H1 (cell line): ENCODE data around the gene CDKN2AIP. TPM values are rescaled to one million over a fixed set of nuclear protein-coding genes. Genes with fewer than 3 reads are reported as not detected.

Experiments used
- CTCF ChIA-PET: fragments of 300-600 bp; sonication (Branson Sonifier 250); formaldehyde crosslinking; loops from one replicate; lab custom pipeline; 2021; ENCODE audit not compliant: partially characterized antibody; lab: Charles Lee
- POLR2A ChIA-PET: fragments of 300-600 bp; sonication (Branson Sonifier 250); formaldehyde crosslinking; loops from one replicate; lab custom pipeline; 2021; ENCODE audit warnings: inconsistent platforms; ENCODE audit not compliant: partially characterized antibody; lab: Charles Lee
- DNase-seq, 2 experiments: peaks; one replicate each; pipeline versions ENCODE4 v3.0.0 to v3.0.0-alpha.2; 2010 to 2022; ENCODE audit warnings: low spot score in 2 of 2, low read depth in 1 of 2, mixed read lengths in 1 of 2
- FAIRE-seq: peaks from 2 replicates; lab custom pipeline; 2011; peaks lifted over from hg19 to GRCh38; lab: Jason Lieb, UNC
- H2AFZ ChIP-seq: 2 replicates; pipeline ENCODE4 v1.8.1; 2012; ENCODE audit warnings: low read length, inconsistent platforms
- H2AK5ac ChIP-seq: 2 replicates; pipeline ENCODE4 v1.6.1; 2013; ENCODE audit warnings: low read depth, low read length
- H2BK120ac ChIP-seq: replicated peaks from 2 replicates; pipeline ENCODE3; 2013; ENCODE audit warnings: low read depth, low read length, inconsistent platforms
- H2BK12ac ChIP-seq: 2 replicates; pipeline ENCODE4 v1.6.1; 2013; ENCODE audit warnings: low read depth, low read length
- H2BK15ac ChIP-seq: 2 replicates; pipeline ENCODE4 v1.6.1; 2013; ENCODE audit warnings: low read length
- H2BK20ac ChIP-seq: 2 replicates; pipeline ENCODE4 v1.6.1; 2013; ENCODE audit warnings: low read length
- H2BK5ac ChIP-seq: 2 replicates; pipeline ENCODE4 v1.6.1; 2013; ENCODE audit warnings: low read depth, low read length
- H3K14ac ChIP-seq: 2 replicates; pipeline ENCODE4 v1.6.1; 2013; ENCODE audit warnings: inconsistent platforms; ENCODE audit not compliant: insufficient read length
- H3K18ac ChIP-seq: 2 replicates; pipeline ENCODE4 v1.6.1; 2013; ENCODE audit warnings: low read length; ENCODE audit errors: extremely low read depth
- H3K23ac ChIP-seq: 2 replicates; pipeline ENCODE4 v1.6.1; 2013; ENCODE audit warnings: inconsistent platforms; ENCODE audit not compliant: insufficient read length
- H3K23me2 ChIP-seq: 2 replicates; pipeline ENCODE4 v1.6.1; 2013; ENCODE audit warnings: low read depth, low read length
- H3K27ac ChIP-seq: 2 replicates; pipeline ENCODE4 v1.6.1; 2011; ENCODE audit warnings: low read depth, low read length, inconsistent platforms
- H3K27me3 ChIP-seq, 4 experiments: replicated peaks in 1 of 4; 1 replicate in 1 of 4; 2 replicates in 3 of 4; pipeline versions ENCODE4 v1.6.1 to v1.8.1; 2011 to 2013; ENCODE audit warnings: low read length in 3 of 4, mild to moderate bottlenecking in 3 of 4, inconsistent platforms in 2 of 4, mixed read lengths in 2 of 4, moderate library complexity in 1 of 4; ENCODE audit not compliant: control insufficient read depth in 3 of 4, insufficient read depth in 3 of 4; ENCODE audit errors: extremely low read depth in 1 of 4
- H3K36me3 ChIP-seq, 4 experiments: 2 replicates each; pipeline versions ENCODE4 v1.6.1 to v1.8.1; 2011 to 2013; ENCODE audit warnings: mild to moderate bottlenecking in 4 of 4, low read length in 3 of 4, moderate library complexity in 2 of 4, control low read depth in 1 of 4, inconsistent platforms in 1 of 4; ENCODE audit not compliant: insufficient read depth in 4 of 4, control insufficient read depth in 2 of 4
- H3K4ac ChIP-seq: replicated peaks from 2 replicates; pipeline ENCODE3; 2013; ENCODE audit warnings: low read length, low read depth, mixed read lengths, inconsistent platforms; ENCODE audit not compliant: insufficient read length
- H3K4me1 ChIP-seq, 4 experiments: replicated peaks in 1 of 4; 1 replicate in 1 of 4; 2 replicates in 3 of 4; pipeline versions ENCODE4 v1.6.1 to v1.8.1; 2011 to 2013; ENCODE audit warnings: low read length in 3 of 4, inconsistent platforms in 2 of 4, mixed read lengths in 1 of 4; ENCODE audit not compliant: insufficient read depth in 4 of 4, control insufficient read depth in 3 of 4
- H3K4me2 ChIP-seq, 2 experiments: 2 replicates each; pipeline versions ENCODE4 v1.6.1 to v1.8.1; 2011 to 2013; ENCODE audit warnings: low read depth in 2 of 2, low read length in 2 of 2, control low read depth in 1 of 2, inconsistent platforms in 1 of 2, mild to moderate bottlenecking in 1 of 2; ENCODE audit not compliant: insufficient read depth in 1 of 2
- H3K4me3 ChIP-seq, 4 experiments: fragments of 200-600, 300-600 bp in 1 of 4; sonication (generic), shearing (Covaris generic), sonication (Bioruptor Twin) in 1 of 4; 2 replicates each; pipeline versions ENCODE4 v1.5.1 to v1.8.1; 2011 to 2016; ENCODE audit warnings: low read length in 4 of 4, low read depth in 3 of 4, control low read depth in 2 of 4, inconsistent platforms in 2 of 4, mild to moderate bottlenecking in 2 of 4, mixed read lengths in 1 of 4, moderate library complexity in 1 of 4; ENCODE audit not compliant: insufficient read depth in 2 of 4; ENCODE audit errors: extremely low read depth in 1 of 4
- H3K56ac ChIP-seq: replicated peaks from 2 replicates; pipeline ENCODE3; 2013; ENCODE audit warnings: low read depth, mild to moderate bottlenecking, mixed read lengths, low read length, inconsistent platforms; ENCODE audit not compliant: insufficient read length
- H3K79me1 ChIP-seq: 2 replicates; pipeline ENCODE4 v1.6.1; 2013; ENCODE audit warnings: low read depth, low read length, control low read depth
- H3K79me2 ChIP-seq, 2 experiments: 2 replicates each; pipeline versions ENCODE4 v1.6.1 to v1.8.1; 2012 to 2013; ENCODE audit warnings: low read length in 2 of 2, mild to moderate bottlenecking in 2 of 2, inconsistent platforms in 1 of 2; ENCODE audit not compliant: insufficient read depth in 2 of 2, control insufficient read depth in 1 of 2
- H3K9ac ChIP-seq, 4 experiments: replicated peaks in 1 of 4; 1 replicate in 1 of 4; 2 replicates in 3 of 4; pipeline versions ENCODE4 v1.6.1 to v1.8.1; 2011 to 2013; ENCODE audit warnings: low read depth in 3 of 4, low read length in 3 of 4, control low read depth in 2 of 4, mild to moderate bottlenecking in 2 of 4, moderate library complexity in 2 of 4, inconsistent platforms in 1 of 4; ENCODE audit errors: extremely low read depth in 1 of 4
- H3K9me3 ChIP-seq, 2 experiments: 2 replicates each; pipeline versions ENCODE4 v1.6.1 to v1.8.1; 2012 to 2013; ENCODE audit warnings: mild to moderate bottlenecking in 2 of 2, moderate library complexity in 2 of 2, control low read depth in 1 of 2, inconsistent platforms in 1 of 2, low read depth in 1 of 2, low read length in 1 of 2, mixed read lengths in 1 of 2; ENCODE audit not compliant: insufficient read depth in 2 of 2
- H4K20me1 ChIP-seq, 2 experiments: replicated peaks in 1 of 2; 2 replicates each; pipeline versions ENCODE3 to v1.8.1; 2011 to 2013; ENCODE audit warnings: inconsistent platforms in 2 of 2, low read length in 2 of 2, mild to moderate bottlenecking in 1 of 2; ENCODE audit not compliant: insufficient read depth in 2 of 2, control insufficient read depth in 1 of 2
- H4K5ac ChIP-seq: 2 replicates; pipeline ENCODE4 v1.6.1; 2013; ENCODE audit warnings: low read length, low read depth, mixed read lengths, inconsistent platforms; ENCODE audit not compliant: insufficient read length
- H4K8ac ChIP-seq: 2 replicates; pipeline ENCODE4 v1.8.0; 2013; ENCODE audit warnings: mild to moderate bottlenecking, moderate library complexity, low read length, inconsistent platforms; ENCODE audit not compliant: insufficient read depth; ENCODE audit errors: extremely low read depth
- H4K91ac ChIP-seq: replicated peaks from 2 replicates; pipeline ENCODE3; 2013; ENCODE audit warnings: low read length, mixed read lengths, inconsistent platforms; ENCODE audit not compliant: insufficient read length
- ATF2 ChIP-seq: IDR thresholded peaks from 2 replicates; pipeline ENCODE4 v1.6.1; 2012; ENCODE audit warnings: low read length, inconsistent platforms
- BRCA1 ChIP-seq: IDR thresholded peaks from 2 replicates; pipeline ENCODE4 v1.6.1; 2012; ENCODE audit warnings: low read depth, low read length, improper control_type of control experiment
- EGR1 ChIP-seq: IDR thresholded peaks from 2 replicates; pipeline ENCODE4 v1.6.1; 2011; ENCODE audit warnings: low read depth, low read length, borderline replicate concordance
- FOSL1 ChIP-seq: IDR thresholded peaks from 2 replicates; pipeline ENCODE4 v1.6.1; 2011; ENCODE audit warnings: mild to moderate bottlenecking, low read depth, low read length, moderate library complexity; ENCODE audit not compliant: insufficient read depth
- KDM5A ChIP-seq: fragments of 200-600 bp; IDR thresholded peaks from 2 replicates; pipeline ENCODE4 v1.7.1; 2012; ENCODE audit warnings: mild to moderate bottlenecking, low read length, inconsistent platforms, mixed read lengths
- PHF8 ChIP-seq: fragments of 200-600 bp; sonication (generic); conservative IDR thresholded peaks from 2 replicates; pipeline ENCODE4 v1.7.1; 2012; ENCODE audit warnings: low read depth, mild to moderate bottlenecking, inconsistent platforms, low read length, moderate library complexity
- SIX5 ChIP-seq: IDR thresholded peaks from 2 replicates; pipeline ENCODE4 v1.6.1; 2011; ENCODE audit warnings: mild to moderate bottlenecking, low read depth, low read length
- TAF7 ChIP-seq: optimal IDR thresholded peaks from 2 replicates; pipeline ENCODE3; 2011; ENCODE audit warnings: low read depth, mild to moderate bottlenecking, inconsistent platforms, low read length, moderate library complexity, borderline replicate concordance
- TCF12 ChIP-seq: IDR thresholded peaks from 2 replicates; pipeline ENCODE4 v1.6.1; 2011; ENCODE audit warnings: low read depth, mild to moderate bottlenecking, low read length
- polyA plus RNA-seq, 7 experiments: library from polyadenylated mRNA; depleted of rRNA in 3 of 7; stranded (reverse) in 5 of 7; unstranded in 2 of 7; fragments of >200 nt in 5 of 7; fragments of 200-250 nt in 2 of 7; gene quantifications; 1 replicate in 5 of 7; 2 replicates in 1 of 7; 4 replicates in 1 of 7; pipeline versions ENCODE4 v1.2.1 to v1.2.3, GENCODE V29; 2011 to 2013; ENCODE audit warnings: missing spikeins in 2 of 7, mixed read lengths in 2 of 7
- total RNA-seq: library from RNA; stranded (reverse); fragmentation: NEBNext Ultra II Directional; extraction: Animal tissue kit (Norgen Biotek cat#: 25700); gene quantifications from 2 replicates; pipeline ENCODE4 v1.2.1, GENCODE V29; 2021
- TF ChIP-seq, protein P1 (sequence below), 3 experiments: IDR thresholded peaks; 1 replicate in 2 of 3; 2 replicates in 1 of 3; pipeline versions ENCODE4 v1.5.1 to v1.6.1; 2011; ENCODE audit warnings: low read length in 3 of 3, mild to moderate bottlenecking in 3 of 3, inconsistent platforms in 2 of 3, low read depth in 1 of 3, moderate library complexity in 1 of 3; ENCODE audit not compliant: insufficient read depth in 1 of 3; ENCODE audit errors: control extremely low read depth in 1 of 3

Gene CDKN2AIP
- total and polyA plus RNA-seq, 2 of the 8 experiments (the other 6 are each of a cell fraction or from before 2014, with no cell fraction given) = 6.0 to 14.0 TPM

DNA sequence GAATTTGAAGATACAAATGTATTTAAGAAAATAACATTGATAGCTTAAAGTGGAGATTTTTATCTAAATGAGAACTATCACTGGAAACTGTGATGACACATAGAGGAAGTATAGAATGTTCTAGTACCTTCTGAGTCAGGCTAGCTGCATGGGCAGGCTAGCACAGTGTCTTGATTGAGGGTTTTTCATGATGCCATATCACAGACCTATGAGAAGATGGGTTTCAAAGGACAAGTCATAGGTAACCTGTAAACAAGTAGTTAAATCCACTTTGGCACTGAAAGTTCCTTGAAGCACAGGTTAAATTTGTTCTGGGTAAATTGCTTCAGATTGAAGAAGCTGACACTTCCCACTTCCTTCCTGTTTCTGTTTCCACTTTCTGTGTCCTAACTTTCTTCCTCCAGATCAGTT lies 48.2 kb upstream of the CDKN2AIP start:
- CTCF ChIA-PET = interaction anchor here (0.8 to 2.4 kb wide), 5 partner anchors 10 to 274 kb away, joined by 3 to 20 read pairs (median 3); no protein-coding TSS in a partner anchor
- Histone ChIP-seq H3K56ac (no peak overlapping the region), H2BK120ac (no peak overlapping the region), H4K5ac (no peak overlapping the region), H3K79me1 (no peaks in the 10 kb centered on the region), H3K4me1 (peaks cover 0 to 5% (median 3%) of the 10 kb centered on the region in 4 experiments; a peak in 4 of 7 replicates), H2BK5ac (no peak overlapping the region), H2AFZ (no peak overlapping the region), H4K20me1 (no peaks in the 10 kb centered on the region), H3K23me2 (peaks cover 7% of the 10 kb centered on the region; the same call in 1 of the 2 replicates), H2BK20ac (no peak overlapping the region), H2BK12ac (no peak overlapping the region), H3K27ac (no peak overlapping the region), H3K9me3 (no peaks in the 10 kb centered on the region), H3K4me3 (no peak overlapping the region), H2AK5ac (no peak overlapping the region), H4K8ac (no peak overlapping the region), H3K14ac (no peak overlapping the region), H4K91ac (no peak overlapping the region), H3K36me3 (no peaks in the 10 kb centered on the region), H3K9ac (no peak overlapping the region), H3K18ac (no peak overlapping the region), H2BK15ac (no peak overlapping the region), H3K23ac (no peak overlapping the region), H3K4ac (no peak overlapping the region), H3K4me2 (no peak overlapping the region), H3K27me3 (peaks cover 0 to 9% (median 2%) of the 10 kb centered on the region in 4 experiments; a peak in 5 of 7 replicates), H3K79me2 (no peaks in the 10 kb centered on the region)
- POLR2A ChIA-PET = interaction anchor here (1.2 kb wide), 1 partner anchor 11 kb away, joined by 3 read pairs; no protein-coding TSS in a partner anchor
- FAIRE-seq (no peak), DNase-seq (no peak)
- TF ChIP-seq KDM5A (no peak), SIX5 (no peak), EGR1 (no peak), FOSL1 (no peak), TCF12 (no peak), BRCA1 (no peak), ATF2 (no peak), PHF8 (no peak), TAF7 (no peak)
- TF ChIP-seq, protein P1, sequence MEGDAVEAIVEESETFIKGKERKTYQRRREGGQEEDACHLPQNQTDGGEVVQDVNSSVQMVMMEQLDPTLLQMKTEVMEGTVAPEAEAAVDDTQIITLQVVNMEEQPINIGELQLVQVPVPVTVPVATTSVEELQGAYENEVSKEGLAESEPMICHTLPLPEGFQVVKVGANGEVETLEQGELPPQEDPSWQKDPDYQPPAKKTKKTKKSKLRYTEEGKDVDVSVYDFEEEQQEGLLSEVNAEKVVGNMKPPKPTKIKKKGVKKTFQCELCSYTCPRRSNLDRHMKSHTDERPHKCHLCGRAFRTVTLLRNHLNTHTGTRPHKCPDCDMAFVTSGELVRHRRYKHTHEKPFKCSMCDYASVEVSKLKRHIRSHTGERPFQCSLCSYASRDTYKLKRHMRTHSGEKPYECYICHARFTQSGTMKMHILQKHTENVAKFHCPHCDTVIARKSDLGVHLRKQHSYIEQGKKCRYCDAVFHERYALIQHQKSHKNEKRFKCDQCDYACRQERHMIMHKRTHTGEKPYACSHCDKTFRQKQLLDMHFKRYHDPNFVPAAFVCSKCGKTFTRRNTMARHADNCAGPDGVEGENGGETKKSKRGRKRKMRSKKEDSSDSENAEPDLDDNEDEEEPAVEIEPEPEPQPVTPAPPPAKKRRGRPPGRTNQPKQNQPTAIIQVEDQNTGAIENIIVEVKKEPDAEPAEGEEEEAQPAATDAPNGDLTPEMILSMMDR (IDR thresholded peaks at IDR 0.05; ENCODE audit: control extremely low read depth in 1 of 3, insufficient read depth in 1 of 3, low read depth in 1 of 3, low read length in 3 of 3) = no peak
